OCI-LY7 (cell line): Measurements from ENCODE around the gene CEMIP2. TPM values are rescaled to one million over a fixed set of nuclear protein-coding genes. Genes with fewer than 3 reads are reported as not detected.

Experiments
- BruUV-seq: library from RNA; stranded (reverse); fragments of 400-500 nt; replicated peaks from 2 replicates; lab custom pipeline; 2021; lab: Mats Ljungman, UMichigan
- CTCF ChIA-PET: fragments of 300-600 bp; sonication (Branson Sonifier 250); formaldehyde crosslinking; loops from one replicate; lab custom pipeline; 2022; ENCODE audit warnings: antibody characterized with exemption; ENCODE audit not compliant: unreplicated experiment; lab: Charles Lee
- POLR2A ChIA-PET: fragments of 300-600 bp; sonication (Branson Sonifier 250); formaldehyde crosslinking; loops from one replicate; lab custom pipeline; 2022; ENCODE audit warnings: antibody characterized with exemption; lab: Charles Lee
- DNase-seq: peaks from one replicate; pipeline ENCODE4 v3.0.0-alpha.2; 2015; ENCODE audit warnings: low spot score
- H2AFZ ChIP-seq: fragments of 200-600 bp; sonication (generic), shearing (Covaris generic); 2 replicates; pipeline ENCODE4 v1.6.1; 2014; ENCODE audit warnings: mild to moderate bottlenecking, antibody characterized with exemption, low read length, moderate library complexity
- H3K27ac ChIP-seq: fragments of 200-600 bp; sonication (generic); 2 replicates; pipeline ENCODE4 v1.5.1; 2014; ENCODE audit warnings: mixed run types, low read depth, mild to moderate bottlenecking, moderate library complexity, low read length, inconsistent platforms; ENCODE audit not compliant: poor library complexity, severe bottlenecking
- H3K36me3 ChIP-seq: fragments of 200-600 bp; sonication (generic); 2 replicates; pipeline ENCODE4 v1.6.1; 2014; ENCODE audit warnings: mild to moderate bottlenecking, antibody characterized with exemption, low read length, moderate library complexity, mixed read lengths; ENCODE audit not compliant: insufficient read depth
- H3K4me1 ChIP-seq: fragments of 200-600 bp; sonication (generic); 2 replicates; pipeline ENCODE4 v1.5.1; 2014; ENCODE audit warnings: mild to moderate bottlenecking, low read length; ENCODE audit not compliant: insufficient read depth, poor library complexity, severe bottlenecking
- H3K4me2 ChIP-seq: fragments of 200-600 bp; sonication (generic); 2 replicates; pipeline ENCODE4 v1.6.1; 2014; ENCODE audit warnings: mild to moderate bottlenecking, low read length
- H3K4me3 ChIP-seq: fragments of 200-600 bp; sonication (generic); 2 replicates; pipeline ENCODE4 v1.5.1; 2014; ENCODE audit warnings: mild to moderate bottlenecking, low read depth, low read length; ENCODE audit not compliant: poor library complexity, severe bottlenecking
- H3K79me2 ChIP-seq: fragments of 200-600 bp; sonication (generic); 2 replicates; pipeline ENCODE4 v1.6.1; 2016; ENCODE audit warnings: low read depth, mild to moderate bottlenecking, low read length, moderate library complexity, mixed read lengths; ENCODE audit not compliant: insufficient read depth
- H3K9me2 ChIP-seq: fragments of 200-600 bp; sonication (generic); 2 replicates; pipeline ENCODE4 v1.6.1; 2016; ENCODE audit warnings: mild to moderate bottlenecking, low read length, mixed read lengths; ENCODE audit not compliant: insufficient read depth
- H3K9me3 ChIP-seq: fragments of 200-600 bp; sonication (generic); 2 replicates; pipeline ENCODE4 v1.6.1; 2014; ENCODE audit warnings: mild to moderate bottlenecking, mixed run types, low read length, mixed read lengths
- H4K20me1 ChIP-seq: fragments of 200-600 bp; sonication (generic); 2 replicates; pipeline ENCODE4 v1.6.1; 2014; ENCODE audit warnings: mild to moderate bottlenecking, antibody characterized with exemption, low read length, moderate library complexity, mixed read lengths; ENCODE audit not compliant: insufficient read depth
- EZH2phosphoT487 ChIP-seq: fragments of 200-600 bp; sonication (generic); IDR thresholded peaks from 2 replicates; pipeline ENCODE4 v1.6.1; 2018; ENCODE audit warnings: low read depth, borderline replicate concordance, mild to moderate bottlenecking, mixed run types, antibody characterized with exemption, low read length, moderate library complexity, mixed read lengths
- intact Hi-C: fragments of 100-400 bp; cut with micrococcal nuclease; formaldehyde crosslinking; loops from one replicate; pipeline ENCODE4 v1.10.0; 2022; ENCODE audit not compliant: unreplicated experiment
- total RNA-seq, 2 experiments: library from RNA; depleted of rRNA in 1 of 2; stranded (reverse); fragments of >200 nt in 1 of 2; shearing (Covaris generic) in 1 of 2; gene quantifications; 2 replicates each; pipeline ENCODE4 v1.2.3, GENCODE V29; 2014 to 2022
- TF ChIP-seq, protein P1 (sequence below): fragments of 200-600 bp; sonication (generic); conservative IDR thresholded peaks from 2 replicates; pipeline ENCODE4 v1.5.1; 2014; ENCODE audit warnings: mild to moderate bottlenecking, antibody characterized with exemption, low read length, moderate library complexity, mixed read lengths

Gene CEMIP2
- total RNA-seq, 2 experiments from 2014 or later, result 1.8 to 4.8 TPM

DNA sequence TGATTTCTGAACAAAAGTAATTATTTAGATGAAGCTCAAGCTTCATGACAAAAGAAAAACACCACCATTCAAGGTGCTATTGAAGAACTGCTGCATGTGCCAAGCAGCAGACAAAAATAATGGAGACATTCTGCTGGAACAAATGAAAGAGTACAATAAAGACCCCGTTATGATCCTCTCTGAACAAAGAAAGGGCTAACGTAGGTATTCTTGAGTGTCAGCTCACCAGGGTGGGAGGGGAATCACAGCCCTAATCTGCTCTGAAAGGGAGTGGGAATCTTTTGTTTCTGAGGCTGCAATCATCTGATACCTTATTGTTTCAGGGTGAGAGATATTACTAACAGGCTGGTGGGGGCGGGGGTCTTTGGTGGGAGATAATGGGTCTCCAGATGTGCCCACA is 15.4 kb downstream of the CEMIP2 start:
- POLR2A ChIA-PET, result interaction anchor here (0.6 kb wide), 1 partner anchor 322 kb away, joined by 4 read pairs; no protein-coding TSS in a partner anchor
- Histone ChIP-seq H3K79me2 (no peaks in the 10 kb centered on the region), H4K20me1 (no peaks in the 10 kb centered on the region), H3K9me2 (no peaks in the 10 kb centered on the region), H3K4me3 (no peak overlapping the region), H3K9me3 (no peaks in the 10 kb centered on the region), H3K4me2 (no peak overlapping the region), H3K4me1 (no peaks in the 10 kb centered on the region), H3K27ac (no peak overlapping the region), H3K36me3 (no peaks in the 10 kb centered on the region), H2AFZ (no peak overlapping the region)
- BruUV-seq, result no TSS peak
- no peak for TF ChIP-seq EZH2phosphoT487
- TF ChIP-seq, protein P1, sequence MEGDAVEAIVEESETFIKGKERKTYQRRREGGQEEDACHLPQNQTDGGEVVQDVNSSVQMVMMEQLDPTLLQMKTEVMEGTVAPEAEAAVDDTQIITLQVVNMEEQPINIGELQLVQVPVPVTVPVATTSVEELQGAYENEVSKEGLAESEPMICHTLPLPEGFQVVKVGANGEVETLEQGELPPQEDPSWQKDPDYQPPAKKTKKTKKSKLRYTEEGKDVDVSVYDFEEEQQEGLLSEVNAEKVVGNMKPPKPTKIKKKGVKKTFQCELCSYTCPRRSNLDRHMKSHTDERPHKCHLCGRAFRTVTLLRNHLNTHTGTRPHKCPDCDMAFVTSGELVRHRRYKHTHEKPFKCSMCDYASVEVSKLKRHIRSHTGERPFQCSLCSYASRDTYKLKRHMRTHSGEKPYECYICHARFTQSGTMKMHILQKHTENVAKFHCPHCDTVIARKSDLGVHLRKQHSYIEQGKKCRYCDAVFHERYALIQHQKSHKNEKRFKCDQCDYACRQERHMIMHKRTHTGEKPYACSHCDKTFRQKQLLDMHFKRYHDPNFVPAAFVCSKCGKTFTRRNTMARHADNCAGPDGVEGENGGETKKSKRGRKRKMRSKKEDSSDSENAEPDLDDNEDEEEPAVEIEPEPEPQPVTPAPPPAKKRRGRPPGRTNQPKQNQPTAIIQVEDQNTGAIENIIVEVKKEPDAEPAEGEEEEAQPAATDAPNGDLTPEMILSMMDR, result no peak
- intact Hi-C loops, result no loop called here
- CTCF ChIA-PET, result no interaction called here
- DNase-seq, result no peak

DNA sequence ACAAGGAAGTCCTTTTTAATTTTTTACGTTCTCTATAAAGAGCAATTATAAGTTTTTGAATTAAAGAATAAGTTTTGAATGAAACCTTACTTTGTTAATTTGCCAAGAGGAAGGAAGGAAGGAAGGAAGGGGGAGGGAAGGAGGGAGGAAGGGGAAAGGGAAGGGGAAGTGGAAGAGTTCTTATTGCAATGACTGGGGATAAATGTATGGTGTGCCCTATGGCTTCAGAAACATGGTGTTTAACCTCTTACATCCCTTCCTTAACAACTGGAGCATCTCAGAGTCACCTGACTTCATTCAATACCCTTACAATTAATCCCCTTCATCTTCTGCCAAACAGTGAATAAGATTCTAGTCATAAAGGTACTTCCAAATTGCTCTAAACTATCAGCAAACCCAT is 16.0 kb downstream of the CEMIP2 start:
- no peak overlapping the region for H3K27ac ChIP-seq
- no peaks in the 10 kb centered on the region for H3K79me2 ChIP-seq
- intact Hi-C loops, result no loop called here
- H3K9me3 ChIP-seq, result no peaks in the 10 kb centered on the region
- no peak for DNase-seq
- H4K20me1 ChIP-seq, result no peaks in the 10 kb centered on the region
- H3K9me2 ChIP-seq, result no peaks in the 10 kb centered on the region
- CTCF ChIA-PET, result no interaction called here
- TF ChIP-seq EZH2phosphoT487, result no peak
- TF ChIP-seq, protein P1, result no peak
- H3K4me3 ChIP-seq, result no peak overlapping the region
- H3K4me1 ChIP-seq, result no peaks in the 10 kb centered on the region
- POLR2A ChIA-PET, result interaction anchor here (0.6 to 1.1 kb wide), 2 partner anchors 15 to 322 kb away, joined by 4 to 5 read pairs; no protein-coding TSS in a partner anchor
- BruUV-seq, result no TSS peak
- H3K36me3 ChIP-seq, result no peaks in the 10 kb centered on the region
- no peak overlapping the region for H2AFZ ChIP-seq
- no peak overlapping the region for H3K4me2 ChIP-seq

DNA sequence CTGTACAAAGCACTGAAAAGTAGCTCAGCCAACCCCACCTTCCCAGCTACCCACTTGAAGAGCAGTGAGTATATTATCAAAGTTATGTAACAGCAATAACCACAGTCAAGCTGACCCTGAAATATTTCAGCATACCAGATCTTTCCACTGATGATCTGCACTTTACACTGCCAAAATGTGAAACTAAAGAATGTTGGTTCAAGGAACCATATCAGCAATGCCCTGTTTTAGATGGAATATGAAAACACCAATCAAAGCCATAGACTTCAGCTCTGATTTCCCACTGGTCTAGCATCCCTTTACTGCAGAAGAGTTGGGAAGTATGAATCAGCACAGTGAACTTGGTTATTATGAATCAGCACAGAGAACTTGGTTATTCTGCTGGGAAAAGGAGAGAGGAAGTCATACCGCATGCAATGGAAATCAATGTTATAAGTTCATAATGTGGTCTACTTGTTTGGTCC is 20.0 kb downstream of the CEMIP2 start:
- no peak overlapping the region for H3K27ac ChIP-seq
- intact Hi-C loops, result no loop called here
- ChIA-PET CTCF (no interaction called here), POLR2A (interaction anchor here (0.8 to 1.0 kb wide), 2 partner anchors 10 to 17 kb away, joined by 5 read pairs; no protein-coding TSS in a partner anchor)
- no peaks in the 10 kb centered on the region for H3K4me1 ChIP-seq
- no peaks in the 10 kb centered on the region for H3K9me2 ChIP-seq
- no peaks in the 10 kb centered on the region for H3K79me2 ChIP-seq
- no peak overlapping the region for H2AFZ ChIP-seq
- TF ChIP-seq EZH2phosphoT487, result no peak
- TF ChIP-seq, protein P1, result no peak
- no peak for DNase-seq
- H3K36me3 ChIP-seq, result no peaks in the 10 kb centered on the region
- no peak overlapping the region for H3K4me2 ChIP-seq
- H3K9me3 ChIP-seq, result no peaks in the 10 kb centered on the region
- H4K20me1 ChIP-seq, result no peaks in the 10 kb centered on the region
- BruUV-seq, result no TSS peak
- H3K4me3 ChIP-seq, result no peak overlapping the region
